IPS-18c (cell line): ENCODE measurements around the gene CDT1.
A peak's percentile ranks its signal among the peaks of the same experiment; 100 is the strongest.

Experiments
- H3K4me3 ChIP-seq: 2 replicates; pipeline ENCODE4 v1.7.0; 2013; ENCODE audit warnings: low read depth, mild to moderate bottlenecking, low read length, moderate library complexity; ENCODE audit not compliant: insufficient read depth
- H3K9me3 ChIP-seq: one replicate; pipeline ENCODE4 v1.6.1; 2013; ENCODE audit warnings: mild to moderate bottlenecking, low read length, moderate library complexity; ENCODE audit not compliant: control insufficient read depth, insufficient read depth

Gene CDT1

DNA sequence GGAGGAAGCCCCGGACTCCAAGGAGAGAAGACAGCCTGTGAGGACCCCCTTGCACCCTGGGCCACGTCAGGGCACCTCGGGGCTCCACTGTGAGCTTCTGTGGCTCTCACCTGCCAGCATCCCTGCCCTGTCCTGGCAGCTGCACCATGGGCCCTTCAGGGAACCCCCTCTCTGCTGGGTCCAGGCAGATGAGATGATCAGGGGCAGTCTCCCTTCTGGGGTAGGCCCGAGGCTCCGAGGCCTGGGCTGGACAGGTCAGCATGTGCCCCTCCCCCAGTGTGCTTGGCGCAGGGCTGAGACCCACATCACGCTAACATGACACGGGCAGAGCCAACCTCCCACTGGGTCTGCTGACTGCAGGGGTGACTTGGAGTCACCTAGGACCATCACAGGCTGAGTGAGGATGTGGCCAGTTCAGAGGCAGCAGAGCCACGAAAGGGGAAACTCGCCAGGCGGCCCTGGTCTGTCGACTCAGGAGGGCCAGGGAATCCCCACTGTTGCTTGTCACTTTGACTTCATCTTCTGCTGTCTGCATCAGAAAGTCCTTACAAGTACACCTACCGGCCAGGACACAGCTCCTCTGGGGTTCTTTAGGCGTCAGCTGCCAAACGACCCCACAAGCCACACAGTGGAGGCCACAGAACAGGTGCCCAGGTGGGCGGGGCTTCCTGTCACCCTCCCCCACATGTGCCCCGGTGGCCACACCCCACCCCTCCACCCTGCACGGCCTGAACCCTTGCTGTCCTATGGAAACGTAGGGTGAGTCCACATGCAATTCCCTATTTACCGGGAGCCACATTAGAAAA, 50.9 kb downstream of the CDT1 start:
- peaks cover 2% of the 10 kb centered on the region for H3K9me3 ChIP-seq
- no peak overlapping the region for H3K4me3 ChIP-seq

DNA sequence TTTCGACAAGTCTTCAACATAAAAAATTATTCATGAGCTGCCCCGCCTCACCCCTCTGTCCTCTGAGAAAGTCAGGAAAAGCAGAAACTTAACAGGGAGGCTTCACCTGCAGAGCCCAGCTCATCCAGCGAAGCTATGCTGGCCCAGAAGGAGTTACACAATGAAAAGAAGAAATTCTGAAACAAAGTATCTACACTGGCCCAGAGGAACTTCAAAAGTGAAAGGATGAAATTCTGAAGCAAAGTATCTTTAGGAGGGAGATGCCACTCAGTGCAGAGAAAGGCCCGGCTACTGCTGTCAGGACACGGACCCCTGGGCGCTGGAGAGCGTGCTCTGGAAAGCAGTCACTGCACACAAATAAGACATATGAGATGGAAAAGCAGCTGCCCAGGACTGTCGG, 51.6 kb downstream of the CDT1 start:
- H3K9me3 ChIP-seq = peaks cover 2% of the 10 kb centered on the region

DNA sequence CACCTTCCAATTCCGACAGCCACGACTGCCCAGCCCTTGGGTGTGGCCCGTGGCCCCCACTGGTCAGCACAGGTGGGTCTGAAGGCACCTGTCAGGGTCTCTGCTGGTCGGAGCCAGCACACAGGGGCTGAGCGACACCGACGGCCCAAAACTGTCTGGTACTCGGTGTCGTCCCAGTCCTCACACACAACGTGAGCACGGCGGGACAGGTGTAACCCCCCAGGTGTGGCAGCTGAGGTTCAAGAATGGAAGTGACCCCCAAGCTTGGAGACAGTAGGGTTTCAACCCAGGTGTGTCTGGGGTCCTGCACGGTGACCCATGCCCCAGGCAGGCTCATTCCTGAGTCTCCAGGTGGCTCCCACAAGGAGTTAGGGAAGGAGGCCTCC, 52.1 kb downstream of the CDT1 start:
- peaks cover 2% of the 10 kb centered on the region for H3K9me3 ChIP-seq
- peak overlapping the region; percentile 63 for H3K4me3 ChIP-seq

More for the DNA sequence above, 51.6 kb downstream of the CDT1 start:
- no peak overlapping the region for H3K4me3 ChIP-seq

DNA sequence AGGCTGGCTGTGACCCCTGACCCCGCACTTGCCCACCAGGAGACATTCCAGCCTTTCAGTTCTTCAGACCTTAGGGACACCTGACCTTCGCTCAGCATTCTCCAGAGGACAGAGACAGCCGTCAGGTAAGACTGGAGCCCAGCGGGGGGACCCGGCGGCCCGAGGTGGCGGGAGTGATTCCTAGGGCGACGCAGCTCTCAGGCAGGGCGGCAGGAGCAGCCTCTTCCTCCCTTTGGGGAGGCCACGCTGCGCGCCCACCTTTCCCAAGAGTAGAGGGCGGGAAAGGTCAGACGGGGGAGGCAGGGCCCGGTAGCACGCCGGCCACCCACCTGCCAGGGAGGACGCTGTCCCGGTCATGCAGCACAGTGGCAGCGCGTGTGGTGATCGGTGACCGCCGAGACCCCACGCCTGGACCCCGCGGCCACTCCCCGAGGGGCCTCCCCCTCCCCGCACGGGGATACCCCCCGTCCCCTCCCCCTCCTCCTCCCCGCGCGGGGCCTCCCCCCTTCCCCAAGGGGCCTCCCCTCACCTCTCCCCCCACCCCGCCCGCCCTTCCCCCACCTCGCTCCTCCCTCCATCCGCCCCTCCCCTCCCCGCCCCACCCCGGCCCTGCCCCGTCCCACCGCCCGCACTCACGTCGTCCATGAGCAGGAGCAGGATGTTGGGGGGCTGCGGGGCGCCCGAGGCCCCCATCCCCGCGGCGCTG, 52.7 kb downstream of the CDT1 start:
- H3K4me3 ChIP-seq = peak overlapping the region; percentile 91

DNA sequence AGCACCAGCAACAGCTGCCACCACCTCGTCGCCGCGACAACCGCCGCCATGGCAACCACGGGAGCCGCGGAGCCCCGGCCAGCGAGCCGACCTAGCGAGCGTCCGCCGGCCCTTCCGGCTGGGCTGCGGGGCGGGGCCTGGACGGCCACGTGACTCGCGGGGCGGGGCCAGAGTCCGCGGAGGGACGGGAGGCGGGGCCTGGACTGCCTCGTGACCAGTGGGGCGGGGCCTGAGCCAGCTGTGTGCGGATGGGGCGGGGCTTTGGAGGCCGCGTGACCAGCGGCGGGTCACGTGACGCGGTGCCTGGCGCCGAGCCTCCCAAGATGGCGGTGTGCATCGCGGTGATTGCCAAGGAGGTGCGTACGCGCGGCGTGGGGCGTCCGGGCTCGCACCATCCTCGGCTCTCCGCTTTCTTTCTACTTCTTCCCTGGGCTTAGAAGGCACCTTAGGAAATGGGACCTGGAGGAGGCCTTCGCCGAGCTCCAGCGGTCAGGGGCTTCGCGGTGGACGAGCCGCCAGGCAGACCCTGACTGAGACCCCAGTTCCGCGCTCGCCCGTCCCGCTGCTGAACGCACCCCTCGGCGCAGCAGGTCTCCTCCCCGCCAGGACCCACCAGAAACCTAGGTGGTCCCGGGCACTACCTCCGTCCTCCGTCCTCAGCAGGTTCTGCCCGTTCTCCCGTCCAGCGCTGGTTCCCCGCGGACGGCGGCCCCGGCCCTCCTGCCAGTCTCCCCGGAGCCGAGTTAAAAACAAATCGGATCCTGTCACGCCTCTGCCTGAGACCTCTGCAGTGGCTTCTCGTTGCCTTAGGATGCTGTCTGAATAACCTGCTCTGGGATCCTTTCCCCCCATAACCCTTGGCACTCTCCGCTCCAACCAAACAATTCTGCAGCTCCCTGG, 53.5 kb downstream of the CDT1 start, which contains the start of the genes GALNS and TRAPPC2L:
GALNS (minus strand) TSS at position 120 of the 900 bp plus-strand sequence; CDS start at position 50, 70 bp downstream.
TRAPPC2L (plus strand) TSS at position 300 of the 900 bp plus-strand sequence; CDS start at position 324, 24 bp downstream.
- Histone ChIP-seq H3K4me3 (peak within 1 kb of the TSS; percentile 91), H3K9me3 (no peaks in the 10 kb centered on the region)

More for the DNA sequence above, 52.7 kb downstream of the CDT1 start:
- peaks cover 1% of the 10 kb centered on the region for H3K9me3 ChIP-seq

DNA sequence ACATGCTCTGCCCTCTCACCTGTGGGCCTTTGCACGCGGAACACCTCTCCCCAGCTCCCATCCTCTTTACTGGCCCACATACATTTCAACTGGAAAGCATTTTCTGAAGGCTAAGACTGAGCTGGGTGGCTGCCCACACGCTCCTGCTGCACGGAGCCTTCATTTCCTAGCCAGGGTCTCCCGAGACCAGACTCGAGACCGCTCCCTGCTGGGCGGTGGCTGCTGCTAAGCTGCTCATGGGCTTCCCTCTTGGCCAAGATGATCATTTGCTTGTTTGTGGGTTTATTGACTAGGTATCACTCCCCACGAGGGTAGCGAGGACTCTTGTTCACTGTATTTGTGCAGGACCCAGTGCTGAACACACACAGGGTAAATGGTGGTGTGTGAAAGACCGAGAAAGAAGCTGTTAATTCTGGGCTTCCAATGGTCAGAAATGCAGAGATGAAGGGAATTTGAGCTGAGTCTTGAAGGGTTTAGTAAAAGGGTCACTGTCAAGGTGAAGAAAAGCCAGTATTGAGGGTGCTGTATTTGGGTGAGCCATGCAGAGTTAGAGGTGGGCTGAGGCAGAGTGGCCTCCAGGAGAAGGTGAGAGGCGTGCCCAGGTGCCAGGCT, 54.2 kb downstream of the CDT1 start:
- Histone ChIP-seq H3K9me3 (no peaks in the 10 kb centered on the region), H3K4me3 (peak overlapping the region; percentile 91)
